ENCODE measurements around the gene RGS4.
"Not testable (repeated sequence)": the region's sequence is repeated elsewhere in the genome, so short reads cannot be mapped to it uniquely, and the experiment has no call there.

Gene RGS4

GRCh38 chr1:163066686-163067085 lies 2.5 kb upstream of the RGS4 start:
- no peak for DNase-seq

- DNase-seq, result peak in 2 of 56 donors; percentile 8 to 11
Measured at GRCh38 chr1:163068716-163069115, 445 bp upstream of the RGS4 start.

- DNase-seq, result no peak
Measured at GRCh38 chr1:163069655-163070277, 605 bp downstream of the RGS4 start.

GRCh38 chr1:163071405-163072255 lies 2.5 kb downstream of the RGS4 start:
- DNase-seq, result peak in 22 of 56 donors; percentile 1 to 49 (median 16)

- DNase-seq, result no peak
Measured at GRCh38 chr1:163072658-163073057, 3.5 kb downstream of the RGS4 start.

- no peak for DNase-seq
Measured at GRCh38 chr1:163074004-163074403, 4.8 kb downstream of the RGS4 start.

GRCh38 chr1:163074716-163075284 lies 5.6 kb downstream of the RGS4 start:
- no peak for DNase-seq

- DNase-seq, result no peak
Measured at GRCh38 chr1:163076044-163076443, 6.9 kb downstream of the RGS4 start.

GRCh38 chr1:163076446-163076845 lies 7.3 kb downstream of the RGS4 start:
- DNase-seq, result no peak

GRCh38 chr1:163076981-163077761 lies 8.0 kb downstream of the RGS4 start:
- DNase-seq, result no peak

- no peak for DNase-seq
Measured at GRCh38 chr1:163082971-163083370, 13.8 kb downstream of the RGS4 start.

- DNase-seq, result no peak
Measured at GRCh38 chr1:163083690-163084089, 14.5 kb downstream of the RGS4 start.

GRCh38 chr1:163084330-163084729 lies 15.2 kb downstream of the RGS4 start:
- DNase-seq, result no peak

- peak in 1 of 56 donors; percentile 0 for DNase-seq
Measured at GRCh38 chr1:163085041-163085903, 16.1 kb downstream of the RGS4 start.

- DNase-seq, result no peak
Measured at GRCh38 chr1:163085904-163086268, 16.7 kb downstream of the RGS4 start.

GRCh38 chr1:163089117-163089516 lies 20.0 kb downstream of the RGS4 start:
- not testable (repeated sequence) for DNase-seq

- DNase-seq, result no peak
Measured at GRCh38 chr1:163090321-163090945, 21.3 kb downstream of the RGS4 start.

- no peak for DNase-seq
Measured at GRCh38 chr1:163093169-163093568, 24.0 kb downstream of the RGS4 start.

- DNase-seq, result no peak
Measured at GRCh38 chr1:163093579-163093978, 24.4 kb downstream of the RGS4 start.

- DNase-seq, result no peak
Measured at GRCh38 chr1:163094182-163094581, 25.0 kb downstream of the RGS4 start.

All from amygdala (tissue), 56 donors.